Retina (tissue), 1 donor: ENCODE data around the gene NUAK2.
"Not testable (repeated sequence)": the region's sequence is repeated elsewhere in the genome, so short reads cannot be mapped to it uniquely, and the experiment has no call there.

ENCODE experiments used
- DNase-seq: peaks from one replicate; pipeline ENCODE4 v3.0.0-alpha.2; 2016

NUAK2 gene

GRCh38 chr1:205317311-205317917 is 4.1 kb downstream of the NUAK2 start:
- peak; percentile 75 for DNase-seq

- DNase-seq, result no peak
These were observed 5.4 kb downstream of the NUAK2 start for GRCh38 chr1:205316161-205316566.

GRCh38 chr1:205315008-205315618 is 6.4 kb downstream of the NUAK2 start:
- peak; percentile 55 for DNase-seq

GRCh38 chr1:205313563-205314308 is 7.8 kb downstream of the NUAK2 start:
- DNase-seq, result peak; percentile 92

- DNase-seq, result no peak
These were observed 8.5 kb downstream of the NUAK2 start for GRCh38 chr1:205312866-205313562.

DNA sequence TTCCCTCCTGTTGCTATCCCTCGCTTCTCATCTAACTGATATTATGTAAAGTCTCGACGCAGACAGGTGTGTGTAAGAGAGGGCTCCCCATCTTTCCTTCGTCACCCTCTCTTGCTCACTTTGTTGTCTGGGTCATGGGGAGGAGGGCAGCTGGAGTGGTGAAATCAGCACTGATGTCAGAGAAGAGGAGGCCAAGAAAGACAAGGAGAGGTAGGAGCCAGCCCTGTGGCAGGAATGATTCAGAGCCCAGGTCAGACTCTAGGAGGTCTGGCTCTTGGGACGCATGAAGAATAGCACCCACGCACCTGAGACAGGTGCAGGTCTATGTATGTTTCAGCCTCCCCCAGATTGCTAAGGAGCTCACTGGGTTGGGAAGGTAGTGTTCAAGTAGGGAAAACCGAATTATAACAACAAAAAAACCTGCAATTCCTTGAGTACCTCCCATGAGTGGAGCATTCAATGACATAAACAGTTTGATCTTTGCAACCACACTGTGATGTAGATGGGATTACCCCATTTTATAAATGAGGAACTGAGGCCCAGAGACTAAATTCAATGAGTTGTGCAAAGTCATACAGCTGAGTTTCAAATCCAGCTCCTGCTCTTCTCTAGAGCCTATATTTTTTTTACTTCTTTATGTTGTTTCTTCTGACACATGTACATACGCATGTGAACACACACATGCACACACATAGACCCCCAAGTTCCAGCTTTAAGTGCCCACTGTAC is 10.4 kb downstream of the NUAK2 start:
- no peak for DNase-seq

GRCh38 chr1:205309741-205310140 is 11.8 kb downstream of the NUAK2 start:
- no peak for DNase-seq

GRCh38 chr1:205306929-205307566 is 14.5 kb downstream of the NUAK2 start:
- no peak for DNase-seq

- no peak for DNase-seq
These were observed 16.9 kb downstream of the NUAK2 start for GRCh38 chr1:205304695-205305070.

DNA sequence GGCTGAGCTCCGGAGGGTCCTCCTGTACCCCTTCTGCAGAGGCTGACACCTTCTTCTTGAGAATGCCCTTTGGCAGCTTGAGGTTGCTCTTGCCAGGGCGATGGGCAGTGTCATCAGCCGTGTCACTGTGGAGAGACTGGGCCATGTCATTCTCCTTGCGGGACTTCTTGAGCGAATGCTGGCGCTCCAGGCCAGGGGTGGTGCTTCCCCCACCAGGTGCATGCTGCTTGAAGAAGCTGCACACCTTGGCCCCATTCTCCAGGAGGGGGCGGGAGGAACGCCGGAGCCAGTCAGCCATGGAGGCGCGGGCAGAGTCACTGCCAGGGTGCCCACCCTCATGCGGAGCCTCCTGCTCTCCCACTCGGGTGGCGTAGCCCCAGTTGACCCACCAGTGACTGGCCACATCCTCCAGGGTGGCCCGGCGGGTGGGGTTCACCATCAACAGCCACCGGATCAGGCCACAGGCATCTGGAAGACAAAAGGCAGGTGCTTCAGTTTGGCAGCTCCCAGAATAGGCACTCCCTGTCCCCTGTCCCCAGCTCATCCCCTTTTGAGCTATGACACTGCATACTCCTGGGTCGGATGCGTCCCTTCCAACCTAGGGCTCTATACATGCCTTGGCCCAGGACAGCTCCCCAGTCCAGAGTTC is 17.4 kb downstream of the NUAK2 start:
- no peak for DNase-seq

DNA sequence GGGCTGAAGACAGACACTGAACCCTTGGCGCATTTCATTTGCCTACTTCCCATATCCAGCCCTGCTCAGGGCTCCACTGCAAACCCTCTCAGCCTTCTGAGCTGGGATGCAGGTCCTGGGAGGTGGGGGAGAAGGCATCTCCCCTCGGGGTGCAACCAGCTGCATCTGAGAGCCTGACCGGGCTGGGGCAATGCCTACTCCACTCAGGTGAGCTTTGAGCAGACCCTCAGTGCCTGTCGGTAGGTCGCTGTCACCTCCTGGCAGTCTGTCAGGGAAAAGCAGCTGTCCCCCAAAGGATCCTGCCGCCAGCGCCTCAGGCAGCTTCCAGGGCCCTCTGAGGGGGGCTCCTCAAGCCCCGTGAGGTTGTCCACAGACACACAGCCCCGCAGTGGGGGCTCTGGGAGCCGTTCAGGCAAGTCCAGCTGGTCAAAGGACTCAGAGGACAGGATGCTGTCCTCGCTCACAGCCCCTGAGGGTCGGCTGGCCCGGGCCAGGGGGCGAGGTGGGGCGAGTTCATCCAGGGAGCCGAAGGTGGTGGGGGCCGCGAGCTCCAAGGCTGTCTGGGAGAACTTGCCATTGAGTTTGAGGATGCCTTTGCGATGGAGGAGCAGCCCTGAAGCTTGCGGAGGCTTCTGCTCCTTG is 18.2 kb downstream of the NUAK2 start:
- no peak for DNase-seq

GRCh38 chr1:205301842-205302588 is 19.5 kb downstream of the NUAK2 start:
- no peak for DNase-seq

GRCh38 chr1:205301205-205301821 is 20.2 kb downstream of the NUAK2 start:
- peak; percentile 87 for DNase-seq

- DNase-seq, result no peak
These were observed 21.4 kb downstream of the NUAK2 start for GRCh38 chr1:205300149-205300548.

- DNase-seq, result peak; percentile 79
These were observed 23.2 kb downstream of the NUAK2 start for GRCh38 chr1:205298191-205298994.

GRCh38 chr1:205297546-205298177 is 23.9 kb downstream of the NUAK2 start:
- not testable (repeated sequence) for DNase-seq

- DNase-seq, result no peak
These were observed 25.4 kb downstream of the NUAK2 start for GRCh38 chr1:205296154-205296553.

DNA sequence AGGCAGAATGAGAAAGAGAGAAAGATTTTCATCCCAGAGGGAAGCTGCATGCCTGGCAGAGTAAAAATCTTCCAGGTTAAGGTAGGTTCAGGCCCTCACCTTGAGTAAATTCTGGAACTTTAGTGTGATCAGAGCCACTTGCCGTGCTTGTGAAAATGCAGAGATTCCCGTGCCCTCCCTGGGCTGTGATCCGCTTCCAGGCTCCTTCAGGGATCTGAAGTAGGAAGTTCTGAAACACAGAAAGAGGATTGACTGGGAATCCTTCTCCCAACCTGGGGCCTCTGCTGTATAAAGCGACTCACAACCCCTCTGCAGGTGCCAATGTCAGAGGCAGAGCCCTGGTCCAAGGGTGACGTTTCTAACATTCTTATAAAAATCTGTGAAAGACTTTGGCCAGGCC is 26.6 kb downstream of the NUAK2 start:
- no peak for DNase-seq
